Measurements from ENCODE around the gene SIRT3. TPM values are rescaled to one million over a fixed set of nuclear protein-coding genes. Genes with fewer than 3 reads are reported as not detected.

Gene SIRT3
- total RNA-seq, 3 donors from 2014 or later (not counting 1 experiment from before 2014, with no cell fraction given): 20.1 to 24.2 (median 21.2) TPM

- no peaks in the 10 kb centered on the region for H3K27me3 ChIP-seq (ENCODE audit: control insufficient read depth, insufficient read depth, low read length)
- Mint-ChIP-seq H3K4me3 (peak overlapping the region; percentile 49), H3K9me3 (no peaks in the 10 kb centered on the region), H3K27ac (peak overlapping the region in 1 of 2 donors; percentile 23), H3K4me1 (peaks cover 25 to 48% of the 10 kb centered on the region in 2 donors), H3K27me3 (ENCODE audit: low read depth in 2 of 2) (no peaks in the 10 kb centered on the region), H3K36me3 (no peaks in the 10 kb centered on the region)
- no peak for TF ChIP-seq CTCF (IDR thresholded peaks at IDR 0.05)
- peaks cover 36% of the 10 kb centered on the region for H3K4me1 ChIP-seq (ENCODE audit: control insufficient read depth, insufficient read depth, low read length)
- DNase-seq: no peak
- 96% methylated on average over 5 of the region's 5 CpGs for WGBS (ENCODE audit: insufficient coverage)
- intact Hi-C loops (cut with micrococcal nuclease): no loop called here
- H3K4me3 ChIP-seq (ENCODE audit: low read length): no peak overlapping the region
- no peaks in the 10 kb centered on the region for H3K9me3 ChIP-seq (ENCODE audit: control insufficient read depth, insufficient read depth, low read length)
- peaks cover 61% of the 10 kb centered on the region for H3K36me3 ChIP-seq (ENCODE audit: control insufficient read depth, insufficient read depth, low read length)
- no peak for ATAC-seq
- no peak overlapping the region for H3K27ac ChIP-seq (ENCODE audit: low read length)
These were observed 25.4 kb downstream of the SIRT3 start for GRCh38 chr11:210803-211180.

GRCh38 chr11:210122-210802, 25.9 kb downstream of the SIRT3 start:
- Mint-ChIP-seq H3K4me3 (peak overlapping the region; percentile 97), H3K36me3 (no peaks in the 10 kb centered on the region), H3K27me3 (ENCODE audit: low read depth in 2 of 2) (no peaks in the 10 kb centered on the region), H3K27ac (peak overlapping the region in 1 of 2 donors; percentile 23), H3K9me3 (no peaks in the 10 kb centered on the region), H3K4me1 (peaks cover 25 to 49% of the 10 kb centered on the region in 2 donors)
- Histone ChIP-seq H3K9me3 (ENCODE audit: control insufficient read depth, insufficient read depth, low read length) (no peaks in the 10 kb centered on the region), H3K27me3 (ENCODE audit: control insufficient read depth, insufficient read depth, low read length) (no peaks in the 10 kb centered on the region), H3K4me3 (ENCODE audit: low read length) (no peak overlapping the region), H3K4me1 (ENCODE audit: control insufficient read depth, insufficient read depth, low read length) (peaks cover 41% of the 10 kb centered on the region), H3K27ac (ENCODE audit: low read length) (no peak overlapping the region), H3K36me3 (ENCODE audit: control insufficient read depth, insufficient read depth, low read length) (peaks cover 59% of the 10 kb centered on the region)
- DNase-seq: no peak
- WGBS (ENCODE audit: insufficient coverage): 93% methylated on average over 9 of the region's 9 CpGs
- TF ChIP-seq CTCF (IDR thresholded peaks at IDR 0.05): no peak
- ATAC-seq: no peak
- intact Hi-C loops (cut with micrococcal nuclease): no loop called here

- DNase-seq (no peak), ATAC-seq (no peak)
- peak overlapping the region; percentile 66 for H3K4me3 ChIP-seq (ENCODE audit: low read length)
- Mint-ChIP-seq H3K4me3 (peak overlapping the region; percentile 97), H3K27ac (peak overlapping the region; percentile 99), H3K4me1 (peaks cover 25 to 49% of the 10 kb centered on the region in 2 donors), H3K36me3 (no peaks in the 10 kb centered on the region), H3K9me3 (no peaks in the 10 kb centered on the region), H3K27me3 (ENCODE audit: low read depth in 2 of 2) (no peaks in the 10 kb centered on the region)
- H3K36me3 ChIP-seq (ENCODE audit: control insufficient read depth, insufficient read depth, low read length): peaks cover 59% of the 10 kb centered on the region
- H3K27me3 ChIP-seq (ENCODE audit: control insufficient read depth, insufficient read depth, low read length): no peaks in the 10 kb centered on the region
- no peaks in the 10 kb centered on the region for H3K9me3 ChIP-seq (ENCODE audit: control insufficient read depth, insufficient read depth, low read length)
- H3K4me1 ChIP-seq (ENCODE audit: control insufficient read depth, insufficient read depth, low read length): peaks cover 49% of the 10 kb centered on the region
- 71% methylated on average over 29 of the region's 29 CpGs for WGBS (ENCODE audit: insufficient coverage)
- intact Hi-C loops (cut with micrococcal nuclease): loop anchor here (5.0 kb wide), 2 partner anchors 148 to 208 kb away; no protein-coding TSS in a partner anchor
- no peak for TF ChIP-seq CTCF (IDR thresholded peaks at IDR 0.05)
- H3K27ac ChIP-seq (ENCODE audit: low read length): peak overlapping the region; percentile 94
These were observed 26.6 kb downstream of the SIRT3 start for GRCh38 chr11:209275-210121.

All from natural killer cell (primary cell).